ENCODE results near the gene LCE3D. TPM values are rescaled to one million over a fixed set of nuclear protein-coding genes. Genes with fewer than 3 reads are reported as not detected.

Gene LCE3D, protein sequence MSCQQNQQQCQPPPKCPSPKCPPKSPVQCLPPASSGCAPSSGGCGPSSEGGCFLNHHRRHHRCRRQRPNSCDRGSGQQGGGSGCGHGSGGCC
- total RNA-seq = 0.38 and 0.79 TPM in 2 replicates

DNA sequence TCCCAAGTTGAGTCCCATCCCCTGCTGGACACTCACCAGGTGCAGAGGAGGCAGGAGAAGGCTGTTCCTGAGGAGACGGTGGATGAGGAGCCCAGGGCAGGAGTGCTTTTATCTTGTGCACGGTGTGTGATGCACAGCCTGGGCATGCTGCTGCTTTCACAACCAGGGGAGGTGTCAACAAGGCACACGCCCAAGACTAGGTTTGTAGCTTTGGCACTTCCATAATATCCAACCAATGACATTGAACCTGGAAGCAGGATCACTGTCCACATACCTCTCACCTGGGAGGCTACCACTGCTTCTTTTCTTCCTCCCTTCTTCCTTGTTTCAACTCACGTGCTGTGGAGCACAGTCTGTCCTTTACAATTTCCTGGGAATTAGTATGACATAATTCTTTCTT lies at the start of gene LCE3D:
TSS of gene LCE3D (minus strand) at position 84 of the 400 bp plus-strand sequence. CDS start 580 bp downstream, outside the sequence.
- TF ChIP-seq, protein P1, sequence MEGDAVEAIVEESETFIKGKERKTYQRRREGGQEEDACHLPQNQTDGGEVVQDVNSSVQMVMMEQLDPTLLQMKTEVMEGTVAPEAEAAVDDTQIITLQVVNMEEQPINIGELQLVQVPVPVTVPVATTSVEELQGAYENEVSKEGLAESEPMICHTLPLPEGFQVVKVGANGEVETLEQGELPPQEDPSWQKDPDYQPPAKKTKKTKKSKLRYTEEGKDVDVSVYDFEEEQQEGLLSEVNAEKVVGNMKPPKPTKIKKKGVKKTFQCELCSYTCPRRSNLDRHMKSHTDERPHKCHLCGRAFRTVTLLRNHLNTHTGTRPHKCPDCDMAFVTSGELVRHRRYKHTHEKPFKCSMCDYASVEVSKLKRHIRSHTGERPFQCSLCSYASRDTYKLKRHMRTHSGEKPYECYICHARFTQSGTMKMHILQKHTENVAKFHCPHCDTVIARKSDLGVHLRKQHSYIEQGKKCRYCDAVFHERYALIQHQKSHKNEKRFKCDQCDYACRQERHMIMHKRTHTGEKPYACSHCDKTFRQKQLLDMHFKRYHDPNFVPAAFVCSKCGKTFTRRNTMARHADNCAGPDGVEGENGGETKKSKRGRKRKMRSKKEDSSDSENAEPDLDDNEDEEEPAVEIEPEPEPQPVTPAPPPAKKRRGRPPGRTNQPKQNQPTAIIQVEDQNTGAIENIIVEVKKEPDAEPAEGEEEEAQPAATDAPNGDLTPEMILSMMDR (IDR thresholded peaks at IDR 0.05; ENCODE audit: insufficient read depth, low read length, severe bottlenecking) = no peak
- peak; percentile 81 for DNase-seq (ENCODE audit: low read depth)
- Histone ChIP-seq H3K27me3 (ENCODE audit: control insufficient read depth, insufficient read depth, low read length) (no peaks in the 10 kb centered on the region), H3K36me3 (ENCODE audit: control insufficient read depth, insufficient read depth, low read length) (no peaks in the 10 kb centered on the region), H3K4me3 (ENCODE audit: low read depth, low read length) (no peak within 1 kb of the TSS)
- peak; percentile 97 for FAIRE-seq

- FAIRE-seq = no peak
- Histone ChIP-seq H3K36me3 (ENCODE audit: control insufficient read depth, insufficient read depth, low read length) (no peaks in the 10 kb centered on the region), H3K4me3 (ENCODE audit: low read depth, low read length) (no peak overlapping the region), H3K27me3 (ENCODE audit: control insufficient read depth, insufficient read depth, low read length) (peaks cover 9% of the 10 kb centered on the region)
- TF ChIP-seq, protein P1 (IDR thresholded peaks at IDR 0.05; ENCODE audit: insufficient read depth, low read length, severe bottlenecking) = no peak
- DNase-seq (ENCODE audit: low read depth) = peak; percentile 50
These were observed 46.4 kb upstream of the LCE3D start for GRCh38 chr1:152626744-152627143.

- Histone ChIP-seq H3K36me3 (ENCODE audit: control insufficient read depth, insufficient read depth, low read length) (no peaks in the 10 kb centered on the region), H3K4me3 (ENCODE audit: low read depth, low read length) (no peak overlapping the region), H3K27me3 (ENCODE audit: control insufficient read depth, insufficient read depth, low read length) (peaks cover 7% of the 10 kb centered on the region)
- TF ChIP-seq, protein P1 (IDR thresholded peaks at IDR 0.05; ENCODE audit: insufficient read depth, low read length, severe bottlenecking) = peak; percentile 38
- DNase-seq (ENCODE audit: low read depth) = no peak
- FAIRE-seq = no peak
These were observed 43.0 kb upstream of the LCE3D start for GRCh38 chr1:152623203-152623844.

GRCh38 chr1:152622803-152623202 lies 42.5 kb upstream of the LCE3D start, which contains the start of gene LCE3A:
LCE3A (minus strand) TSS chr1:152623103; CDS start chr1:152623103, 0 bp downstream.
- FAIRE-seq = no peak

GRCh38 chr1:152621993-152622392 lies 41.7 kb upstream of the LCE3D start:
- DNase-seq (ENCODE audit: low read depth) (no peak), FAIRE-seq (no peak)
- Histone ChIP-seq H3K27me3 (ENCODE audit: control insufficient read depth, insufficient read depth, low read length) (peaks cover 6% of the 10 kb centered on the region), H3K4me3 (ENCODE audit: low read depth, low read length) (no peak overlapping the region), H3K36me3 (ENCODE audit: control insufficient read depth, insufficient read depth, low read length) (no peaks in the 10 kb centered on the region)
- TF ChIP-seq, protein P1 (IDR thresholded peaks at IDR 0.05; ENCODE audit: insufficient read depth, low read length, severe bottlenecking) = no peak

More at GRCh38 chr1:152622803-152623202, 42.5 kb upstream of the LCE3D start, which contains the start of gene LCE3A:
- H3K36me3 ChIP-seq (ENCODE audit: control insufficient read depth, insufficient read depth, low read length) = no peaks in the 10 kb centered on the region
- TF ChIP-seq, protein P1 (IDR thresholded peaks at IDR 0.05; ENCODE audit: insufficient read depth, low read length, severe bottlenecking) = no peak
- H3K27me3 ChIP-seq (ENCODE audit: control insufficient read depth, insufficient read depth, low read length) = peaks cover 6% of the 10 kb centered on the region
- no peak within 1 kb of the TSS for H3K4me3 ChIP-seq (ENCODE audit: low read depth, low read length)
- DNase-seq (ENCODE audit: low read depth) = no peak
